ENCODE measurements around the gene PRR16.

Gene PRR16

DNA sequence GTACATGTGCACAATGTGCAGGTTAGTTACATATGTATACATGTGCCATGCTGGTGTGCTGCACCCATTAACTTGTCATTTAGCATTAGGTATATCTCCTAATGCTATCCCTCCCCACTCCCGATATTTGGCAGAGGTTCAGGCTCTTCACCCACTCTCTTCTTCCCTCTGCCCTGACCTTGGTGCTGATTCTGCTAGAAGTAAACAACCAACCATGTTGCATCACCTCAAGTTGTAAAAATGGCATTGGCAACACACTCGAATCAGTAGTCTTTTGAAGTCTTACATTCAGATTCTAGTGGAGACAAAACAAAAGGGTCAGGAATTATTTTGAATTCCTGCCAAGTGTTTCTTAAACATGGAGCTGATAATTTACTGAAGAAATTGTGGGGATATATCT lies 40.0 kb downstream of the PRR16 start (continued):
- TF ChIP-seq, protein P1, sequence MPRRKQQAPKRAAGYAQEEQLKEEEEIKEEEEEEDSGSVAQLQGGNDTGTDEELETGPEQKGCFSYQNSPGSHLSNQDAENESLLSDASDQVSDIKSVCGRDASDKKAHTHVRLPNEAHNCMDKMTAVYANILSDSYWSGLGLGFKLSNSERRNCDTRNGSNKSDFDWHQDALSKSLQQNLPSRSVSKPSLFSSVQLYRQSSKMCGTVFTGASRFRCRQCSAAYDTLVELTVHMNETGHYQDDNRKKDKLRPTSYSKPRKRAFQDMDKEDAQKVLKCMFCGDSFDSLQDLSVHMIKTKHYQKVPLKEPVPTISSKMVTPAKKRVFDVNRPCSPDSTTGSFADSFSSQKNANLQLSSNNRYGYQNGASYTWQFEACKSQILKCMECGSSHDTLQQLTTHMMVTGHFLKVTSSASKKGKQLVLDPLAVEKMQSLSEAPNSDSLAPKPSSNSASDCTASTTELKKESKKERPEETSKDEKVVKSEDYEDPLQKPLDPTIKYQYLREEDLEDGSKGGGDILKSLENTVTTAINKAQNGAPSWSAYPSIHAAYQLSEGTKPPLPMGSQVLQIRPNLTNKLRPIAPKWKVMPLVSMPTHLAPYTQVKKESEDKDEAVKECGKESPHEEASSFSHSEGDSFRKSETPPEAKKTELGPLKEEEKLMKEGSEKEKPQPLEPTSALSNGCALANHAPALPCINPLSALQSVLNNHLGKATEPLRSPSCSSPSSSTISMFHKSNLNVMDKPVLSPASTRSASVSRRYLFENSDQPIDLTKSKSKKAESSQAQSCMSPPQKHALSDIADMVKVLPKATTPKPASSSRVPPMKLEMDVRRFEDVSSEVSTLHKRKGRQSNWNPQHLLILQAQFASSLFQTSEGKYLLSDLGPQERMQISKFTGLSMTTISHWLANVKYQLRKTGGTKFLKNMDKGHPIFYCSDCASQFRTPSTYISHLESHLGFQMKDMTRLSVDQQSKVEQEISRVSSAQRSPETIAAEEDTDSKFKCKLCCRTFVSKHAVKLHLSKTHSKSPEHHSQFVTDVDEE (CRISPR knock-in tag; IDR thresholded peaks at IDR 0.05): no peak
- TF ChIP-seq SNAI2 (CRISPR knock-in tag; IDR thresholded peaks at IDR 0.05) (no peak), ZC3H10 (CRISPR knock-in tag; IDR thresholded peaks at IDR 0.05) (no peak), ZNF70 (CRISPR knock-in tag; IDR thresholded peaks at IDR 0.05) (no peak)

DNA sequence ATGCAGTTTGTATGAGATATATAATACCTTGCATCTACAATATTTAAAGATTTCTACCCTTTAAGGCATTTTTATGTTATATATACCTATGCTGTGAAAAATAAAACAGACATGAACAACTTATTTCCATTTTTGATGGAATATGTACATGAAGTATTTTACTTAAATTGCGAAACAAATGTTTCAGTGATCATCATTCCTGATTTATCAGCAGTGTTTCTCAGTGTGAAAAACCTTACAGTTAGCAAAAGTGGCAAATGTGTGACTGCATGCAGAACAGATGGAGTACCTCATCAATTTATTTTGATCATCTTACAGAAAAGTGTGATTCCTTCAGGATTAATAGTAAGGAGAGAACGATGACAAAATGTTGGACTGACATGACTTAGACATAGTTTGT lies 43.1 kb downstream of the PRR16 start:
- TF ChIP-seq RARB (CRISPR knock-in tag; IDR thresholded peaks at IDR 0.05) (no peak), TCF4 (CRISPR knock-in tag; IDR thresholded peaks at IDR 0.05; ENCODE audit: borderline replicate concordance) (no peak), BACH2 (CRISPR knock-in tag; IDR thresholded peaks at IDR 0.05; ENCODE audit: borderline replicate concordance) (no peak), ESRRG (CRISPR knock-in tag; IDR thresholded peaks at IDR 0.05) (no peak), ZFP3 (CRISPR knock-in tag; IDR thresholded peaks at IDR 0.05) (no peak), ZNF565 (CRISPR knock-in tag; conservative IDR thresholded peaks at IDR 0.05; ENCODE audit: low read depth) (no peak), ZC3H10 (CRISPR knock-in tag; IDR thresholded peaks at IDR 0.05) (no peak), OSR1 (CRISPR knock-in tag; IDR thresholded peaks at IDR 0.05) (no peak), PPARA (CRISPR knock-in tag; IDR thresholded peaks at IDR 0.05; ENCODE audit: borderline replicate concordance) (no peak), GLIS3 (CRISPR knock-in tag; IDR thresholded peaks at IDR 0.05) (no peak), ZNF70 (CRISPR knock-in tag; IDR thresholded peaks at IDR 0.05) (no peak), CSDC2 (CRISPR knock-in tag; IDR thresholded peaks at IDR 0.05) (no peak), ARNTL (CRISPR knock-in tag; IDR thresholded peaks at IDR 0.05; ENCODE audit: borderline replicate concordance, low read depth) (no peak), ZNF8 (CRISPR knock-in tag; IDR thresholded peaks at IDR 0.05) (no peak), SNAI2 (CRISPR knock-in tag; IDR thresholded peaks at IDR 0.05) (no peak), TOX (CRISPR knock-in tag; IDR thresholded peaks at IDR 0.05; ENCODE audit: borderline replicate concordance) (no peak)
- TF ChIP-seq, protein P1 (CRISPR knock-in tag; IDR thresholded peaks at IDR 0.05): no peak
- TF ChIP-seq, protein P2, sequence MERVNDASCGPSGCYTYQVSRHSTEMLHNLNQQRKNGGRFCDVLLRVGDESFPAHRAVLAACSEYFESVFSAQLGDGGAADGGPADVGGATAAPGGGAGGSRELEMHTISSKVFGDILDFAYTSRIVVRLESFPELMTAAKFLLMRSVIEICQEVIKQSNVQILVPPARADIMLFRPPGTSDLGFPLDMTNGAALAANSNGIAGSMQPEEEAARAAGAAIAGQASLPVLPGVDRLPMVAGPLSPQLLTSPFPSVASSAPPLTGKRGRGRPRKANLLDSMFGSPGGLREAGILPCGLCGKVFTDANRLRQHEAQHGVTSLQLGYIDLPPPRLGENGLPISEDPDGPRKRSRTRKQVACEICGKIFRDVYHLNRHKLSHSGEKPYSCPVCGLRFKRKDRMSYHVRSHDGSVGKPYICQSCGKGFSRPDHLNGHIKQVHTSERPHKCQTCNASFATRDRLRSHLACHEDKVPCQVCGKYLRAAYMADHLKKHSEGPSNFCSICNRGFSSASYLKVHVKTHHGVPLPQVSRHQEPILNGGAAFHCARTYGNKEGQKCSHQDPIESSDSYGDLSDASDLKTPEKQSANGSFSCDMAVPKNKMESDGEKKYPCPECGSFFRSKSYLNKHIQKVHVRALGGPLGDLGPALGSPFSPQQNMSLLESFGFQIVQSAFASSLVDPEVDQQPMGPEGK (CRISPR knock-in tag; IDR thresholded peaks at IDR 0.05; ENCODE audit: borderline replicate concordance): no peak
- no peak for ATAC-seq

DNA sequence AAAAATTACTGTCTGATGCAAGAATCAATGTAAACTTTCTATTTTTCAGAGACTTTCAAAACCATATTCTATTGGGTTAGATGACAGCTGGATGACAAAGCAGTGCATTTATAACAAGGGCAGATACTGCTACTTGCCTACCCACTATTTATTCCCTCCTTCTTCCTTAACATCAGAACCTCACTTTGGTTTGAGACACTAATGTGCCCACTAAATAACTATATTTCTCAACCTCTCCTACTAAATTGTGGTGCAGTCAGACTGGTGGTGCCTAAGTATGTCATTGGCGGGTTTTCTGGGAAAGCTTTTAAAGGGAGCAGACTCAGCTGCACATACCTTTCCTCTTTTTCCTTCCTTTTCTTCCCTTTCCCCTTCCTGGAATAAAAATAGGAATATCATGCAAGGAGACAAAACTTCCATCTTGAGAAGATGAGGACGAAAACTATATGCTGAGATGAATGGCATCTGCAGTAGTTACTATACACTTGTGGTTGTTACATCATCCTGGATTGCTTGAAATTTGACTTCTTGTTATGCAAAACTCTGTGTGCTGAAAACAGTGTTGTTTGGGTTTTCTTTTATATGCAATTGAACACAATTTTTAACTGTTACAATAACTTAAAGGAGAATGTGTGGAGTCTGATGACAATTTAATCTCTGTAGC lies 43.8 kb downstream of the PRR16 start:
- no peak for ATAC-seq
- TF ChIP-seq CSDC2 (CRISPR knock-in tag; IDR thresholded peaks at IDR 0.05) (no peak), ISL1 (CRISPR knock-in tag; IDR thresholded peaks at IDR 0.05) (no peak), ZNF8 (CRISPR knock-in tag; IDR thresholded peaks at IDR 0.05) (no peak)
- TF ChIP-seq, protein P3, sequence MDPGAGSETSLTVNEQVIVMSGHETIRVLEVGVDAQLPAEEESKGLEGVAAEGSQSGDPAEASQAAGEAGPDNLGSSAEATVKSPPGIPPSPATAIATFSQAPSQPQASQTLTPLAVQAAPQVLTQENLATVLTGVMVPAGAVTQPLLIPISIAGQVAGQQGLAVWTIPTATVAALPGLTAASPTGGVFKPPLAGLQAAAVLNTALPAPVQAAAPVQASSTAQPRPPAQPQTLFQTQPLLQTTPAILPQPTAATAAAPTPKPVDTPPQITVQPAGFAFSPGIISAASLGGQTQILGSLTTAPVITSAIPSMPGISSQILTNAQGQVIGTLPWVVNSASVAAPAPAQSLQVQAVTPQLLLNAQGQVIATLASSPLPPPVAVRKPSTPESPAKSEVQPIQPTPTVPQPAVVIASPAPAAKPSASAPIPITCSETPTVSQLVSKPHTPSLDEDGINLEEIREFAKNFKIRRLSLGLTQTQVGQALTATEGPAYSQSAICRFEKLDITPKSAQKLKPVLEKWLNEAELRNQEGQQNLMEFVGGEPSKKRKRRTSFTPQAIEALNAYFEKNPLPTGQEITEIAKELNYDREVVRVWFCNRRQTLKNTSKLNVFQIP (CRISPR knock-in tag; IDR thresholded peaks at IDR 0.05; ENCODE audit: borderline replicate concordance, low read depth): no peak
